ENCODE data around the gene MLN.

GRCh38 chr6:33751771-33752645 is 51.8 kb downstream of the MLN start:
- no peak for TF ChIP-seq POLR2A (IDR thresholded peaks at IDR 0.05; ENCODE audit: low read depth, low read length)
- no peak for TF ChIP-seq EZH2 (IDR thresholded peaks at IDR 0.05; ENCODE audit: borderline replicate concordance, low read depth, low read length, severe bottlenecking)
- no peak for TF ChIP-seq GATA2 (IDR thresholded peaks at IDR 0.05; ENCODE audit: insufficient read depth, insufficient read length, low read depth, low read length)
- TF ChIP-seq, protein P1, sequence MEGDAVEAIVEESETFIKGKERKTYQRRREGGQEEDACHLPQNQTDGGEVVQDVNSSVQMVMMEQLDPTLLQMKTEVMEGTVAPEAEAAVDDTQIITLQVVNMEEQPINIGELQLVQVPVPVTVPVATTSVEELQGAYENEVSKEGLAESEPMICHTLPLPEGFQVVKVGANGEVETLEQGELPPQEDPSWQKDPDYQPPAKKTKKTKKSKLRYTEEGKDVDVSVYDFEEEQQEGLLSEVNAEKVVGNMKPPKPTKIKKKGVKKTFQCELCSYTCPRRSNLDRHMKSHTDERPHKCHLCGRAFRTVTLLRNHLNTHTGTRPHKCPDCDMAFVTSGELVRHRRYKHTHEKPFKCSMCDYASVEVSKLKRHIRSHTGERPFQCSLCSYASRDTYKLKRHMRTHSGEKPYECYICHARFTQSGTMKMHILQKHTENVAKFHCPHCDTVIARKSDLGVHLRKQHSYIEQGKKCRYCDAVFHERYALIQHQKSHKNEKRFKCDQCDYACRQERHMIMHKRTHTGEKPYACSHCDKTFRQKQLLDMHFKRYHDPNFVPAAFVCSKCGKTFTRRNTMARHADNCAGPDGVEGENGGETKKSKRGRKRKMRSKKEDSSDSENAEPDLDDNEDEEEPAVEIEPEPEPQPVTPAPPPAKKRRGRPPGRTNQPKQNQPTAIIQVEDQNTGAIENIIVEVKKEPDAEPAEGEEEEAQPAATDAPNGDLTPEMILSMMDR (IDR thresholded peaks at IDR 0.05; ENCODE audit: extremely low read depth in 1 of 2, insufficient read depth in 1 of 2, low read depth in 1 of 2, low read length in 2 of 2) = no peak
- TF ChIP-seq, protein P2, sequence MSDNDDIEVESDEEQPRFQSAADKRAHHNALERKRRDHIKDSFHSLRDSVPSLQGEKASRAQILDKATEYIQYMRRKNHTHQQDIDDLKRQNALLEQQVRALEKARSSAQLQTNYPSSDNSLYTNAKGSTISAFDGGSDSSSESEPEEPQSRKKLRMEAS (IDR thresholded peaks at IDR 0.05; ENCODE audit: insufficient read depth, insufficient read length) = no peak
- TF ChIP-seq JUN (IDR thresholded peaks at IDR 0.05; ENCODE audit: borderline replicate concordance, insufficient read depth, insufficient read length, low read depth) = no peak
